Endothelial cell of coronary artery (primary cell): ENCODE data around the gene IRX4. TPM values are rescaled to one million over a fixed set of nuclear protein-coding genes. Genes with fewer than 3 reads are reported as not detected.

Experiments
- total RNA-seq: library from RNA; depleted of rRNA; stranded (reverse); fragments of >200 nt; gene quantifications from 2 replicates; pipeline ENCODE4 v1.2.3, GENCODE V29; 2014

IRX4 gene
- not detected in 2 replicates for total RNA-seq

GRCh38 chr5:1882337-1883119 is at the start of gene IRX4:
IRX4 (minus strand) TSS chr5:1882925; CDS start chr5:1882647, 278 bp downstream.

Other genes starting within 250 kb of the IRX4 start
- gene MRPL36, start 83.1 kb downstream of the IRX4 start, total RNA-seq, result 58.5 and 71.6 TPM in 2 replicates
- gene NDUFS6, start 81.5 kb downstream of the IRX4 start, total RNA-seq, result 40.7 and 53.5 TPM in 2 replicates